OCI-LY1 (cell line): ENCODE results near the gene FAM3D.

Experiments
- H2AFZ ChIP-seq: fragments of 200-600 bp; sonication (generic), shearing (Covaris generic); 2 replicates; pipeline ENCODE4 v1.6.0; 2014; ENCODE audit warnings: antibody characterized with exemption, mild to moderate bottlenecking, low read length
- H3F3A ChIP-seq: fragments of 200-600 bp; sonication (generic), shearing (Covaris generic); 2 replicates; pipeline ENCODE4 v1.6.0; 2014; ENCODE audit warnings: mild to moderate bottlenecking, antibody characterized with exemption, low read length, moderate library complexity; ENCODE audit not compliant: insufficient read depth
- H3K27ac ChIP-seq: fragments of 200-600 bp; sonication (generic); 2 replicates; pipeline ENCODE4 v1.5.1; 2014; ENCODE audit warnings: low read length, mixed run types, mild to moderate bottlenecking, low read depth; ENCODE audit not compliant: poor library complexity, severe bottlenecking
- H3K27me3 ChIP-seq: fragments of 200-600 bp; sonication (generic); 2 replicates; pipeline ENCODE4 v1.6.0; 2014; ENCODE audit warnings: antibody characterized with exemption, mild to moderate bottlenecking, low read length, moderate library complexity; ENCODE audit not compliant: insufficient read depth
- H3K36me3 ChIP-seq: fragments of 200-600 bp; sonication (generic); 2 replicates; pipeline ENCODE4 v1.6.1; 2014; ENCODE audit warnings: mild to moderate bottlenecking, antibody characterized with exemption, low read length, moderate library complexity, mixed read lengths; ENCODE audit not compliant: insufficient read depth
- H3K4me1 ChIP-seq: fragments of 200-600 bp; sonication (generic); 2 replicates; pipeline ENCODE4 v1.5.1; 2014; ENCODE audit warnings: mild to moderate bottlenecking, low read length, moderate library complexity; ENCODE audit not compliant: insufficient read depth, severe bottlenecking
- H3K4me2 ChIP-seq: fragments of 200-600 bp; sonication (generic), shearing (Covaris generic); 2 replicates; pipeline ENCODE4 v1.6.1; 2014; ENCODE audit warnings: low read length
- H3K4me3 ChIP-seq: fragments of 200-600 bp; sonication (generic); 2 replicates; pipeline ENCODE4 v1.5.1; 2014; ENCODE audit warnings: low read length, low read depth, mild to moderate bottlenecking, mixed read lengths; ENCODE audit not compliant: poor library complexity, severe bottlenecking
- H3K79me2 ChIP-seq: fragments of 200-600 bp; shearing (Covaris generic); 2 replicates; pipeline ENCODE4 v1.6.1; 2016; ENCODE audit warnings: mixed run types, low read length, mixed read lengths; ENCODE audit not compliant: insufficient read depth
- H3K9ac ChIP-seq: fragments of 200-600 bp; sonication (generic), shearing (Covaris generic); 2 replicates; pipeline ENCODE4 v1.6.1; 2014; ENCODE audit warnings: mild to moderate bottlenecking, low read length, mixed read lengths
- H3K9me2 ChIP-seq: fragments of 200-600 bp; sonication (generic), shearing (Covaris generic); 2 replicates; pipeline ENCODE4 v1.6.1; 2014; ENCODE audit warnings: low read depth, mild to moderate bottlenecking, low read length, mixed read lengths
- H3K9me3 ChIP-seq: fragments of 200-600 bp; shearing (Covaris generic); 2 replicates; pipeline ENCODE4 v1.6.1; 2014; ENCODE audit warnings: low read length, mixed read lengths
- H4K20me1 ChIP-seq: fragments of 200-600 bp; sonication (generic), shearing (Covaris generic); 2 replicates; pipeline ENCODE4 v1.6.0; 2016; ENCODE audit warnings: mild to moderate bottlenecking, low read length; ENCODE audit not compliant: insufficient read depth
- CTCF ChIP-seq: fragments of 200-600 bp; sonication (generic), shearing (Covaris generic); IDR thresholded peaks from 2 replicates; pipeline ENCODE4 v1.5.1; 2017; ENCODE audit warnings: mild to moderate bottlenecking, antibody characterized with exemption, low read length, moderate library complexity, mixed read lengths
- EZH2 ChIP-seq: fragments of 200-600 bp; sonication (generic), shearing (Covaris generic); IDR thresholded peaks from 2 replicates; pipeline ENCODE4 v1.8.0; 2017; ENCODE audit warnings: borderline replicate concordance, mixed run types, mild to moderate bottlenecking, antibody characterized with exemption, low read length, moderate library complexity, mixed read lengths

FAM3D gene

GRCh38 chr3:58626841-58627569 lies 39.6 kb downstream of the FAM3D start:
- Histone ChIP-seq H3K79me2 (no peaks in the 10 kb centered on the region), H3K9ac (no peak overlapping the region), H3K27me3 (peaks cover 4% of the 10 kb centered on the region; the same call in 1 of the 2 replicates), H3K4me2 (no peak overlapping the region), H2AFZ (no peak overlapping the region), H3K9me3 (no peaks in the 10 kb centered on the region), H4K20me1 (no peaks in the 10 kb centered on the region), H3K27ac (no peak overlapping the region), H3K4me3 (no peak overlapping the region), H3F3A (no peaks in the 10 kb centered on the region), H3K9me2 (no peaks in the 10 kb centered on the region), H3K36me3 (no peaks in the 10 kb centered on the region), H3K4me1 (no peaks in the 10 kb centered on the region)
- TF ChIP-seq CTCF, result no peak
- no peak for TF ChIP-seq EZH2

- peaks cover 4% of the 10 kb centered on the region; the same call in 1 of the 2 replicates for H3K27me3 ChIP-seq
These were observed 41.3 kb downstream of the FAM3D start for GRCh38 chr3:58625196-58625824.

GRCh38 chr3:58624550-58624949 lies 42.0 kb downstream of the FAM3D start:
- Histone ChIP-seq H3F3A (no peaks in the 10 kb centered on the region), H3K4me2 (no peak overlapping the region), H3K27me3 (peaks cover 7% of the 10 kb centered on the region), H2AFZ (no peak overlapping the region), H3K9ac (no peak overlapping the region), H3K27ac (no peak overlapping the region), H3K9me3 (no peaks in the 10 kb centered on the region), H3K4me1 (no peaks in the 10 kb centered on the region), H3K79me2 (no peaks in the 10 kb centered on the region), H3K4me3 (no peak overlapping the region), H3K9me2 (no peaks in the 10 kb centered on the region), H3K36me3 (no peaks in the 10 kb centered on the region), H4K20me1 (no peaks in the 10 kb centered on the region)
- no peak for TF ChIP-seq EZH2
- no peak for TF ChIP-seq CTCF

More at GRCh38 chr3:58625196-58625824, 41.3 kb downstream of the FAM3D start:
- Histone ChIP-seq H2AFZ (no peak overlapping the region), H3K9ac (no peak overlapping the region), H4K20me1 (no peaks in the 10 kb centered on the region), H3F3A (no peaks in the 10 kb centered on the region), H3K36me3 (no peaks in the 10 kb centered on the region), H3K9me2 (no peaks in the 10 kb centered on the region), H3K4me3 (no peak overlapping the region), H3K4me1 (no peaks in the 10 kb centered on the region), H3K9me3 (no peaks in the 10 kb centered on the region), H3K79me2 (no peaks in the 10 kb centered on the region), H3K4me2 (no peak overlapping the region), H3K27ac (no peak overlapping the region)
- TF ChIP-seq CTCF, result no peak
- TF ChIP-seq EZH2, result no peak
